H9 (cell line): Measurements from ENCODE around the gene SYNGR4. TPM values are rescaled to one million over a fixed set of nuclear protein-coding genes. Genes with fewer than 3 reads are reported as not detected.

Experiments
- DNase-seq: peaks from one replicate; pipeline ENCODE4 v3.0.0-alpha.2; 2017
- H2AFZ ChIP-seq: one replicate; pipeline ENCODE4 v1.6.1; 2013; ENCODE audit warnings: mild to moderate bottlenecking, low read length, control low read depth, moderate library complexity
- H2AK5ac ChIP-seq: 2 replicates; pipeline ENCODE4 v1.6.1; 2013; ENCODE audit warnings: low read length, control low read depth, mixed read lengths; ENCODE audit not compliant: insufficient read length
- H2BK120ac ChIP-seq: one replicate; pipeline ENCODE4 v1.6.1; 2013; ENCODE audit warnings: low read depth, mild to moderate bottlenecking, low read length, control low read depth, inconsistent platforms; ENCODE audit not compliant: poor library complexity, severe bottlenecking
- H2BK12ac ChIP-seq: 2 replicates; pipeline ENCODE4 v1.6.1; 2013; ENCODE audit warnings: low read length, control low read depth, mixed read lengths, low read depth; ENCODE audit not compliant: insufficient read length
- H2BK15ac ChIP-seq: 2 replicates; pipeline ENCODE4 v1.6.1; 2013; ENCODE audit warnings: low read depth, low read length, control low read depth
- H2BK20ac ChIP-seq: one replicate; pipeline ENCODE4 v1.6.1; 2013; ENCODE audit warnings: low read depth, mild to moderate bottlenecking, low read length, control low read depth, inconsistent platforms; ENCODE audit not compliant: poor library complexity, severe bottlenecking
- H2BK5ac ChIP-seq: 2 replicates; pipeline ENCODE4 v1.6.1; 2013; ENCODE audit warnings: low read length, control low read depth, mixed read lengths; ENCODE audit not compliant: insufficient read length
- H3K14ac ChIP-seq: 2 replicates; pipeline ENCODE4 v1.6.1; 2013; ENCODE audit warnings: low read length, control low read depth; ENCODE audit not compliant: insufficient read depth
- H3K18ac ChIP-seq: 2 replicates; pipeline ENCODE4 v1.6.1; 2013; ENCODE audit warnings: low read depth, mild to moderate bottlenecking, mixed read lengths, low read length, control low read depth; ENCODE audit not compliant: insufficient read length
- H3K23ac ChIP-seq: 2 replicates; pipeline ENCODE4 v1.6.1; 2013; ENCODE audit warnings: low read length, control low read depth, mixed read lengths, low read depth; ENCODE audit not compliant: insufficient read length
- H3K23me2 ChIP-seq: 2 replicates; pipeline ENCODE4 v1.6.1; 2013; ENCODE audit warnings: low read depth, mild to moderate bottlenecking, mixed read lengths, low read length, control low read depth; ENCODE audit not compliant: insufficient read length, poor library complexity, severe bottlenecking
- H3K27ac ChIP-seq: 2 replicates; pipeline ENCODE4 v1.5.1; 2013; ENCODE audit warnings: low read length, control low read depth, mixed read lengths, low read depth; ENCODE audit not compliant: insufficient read length
- H3K27me3 ChIP-seq: 2 replicates; pipeline ENCODE4 v1.6.1; 2013; ENCODE audit warnings: low read length, control low read depth, inconsistent platforms; ENCODE audit not compliant: insufficient read depth
- H3K4ac ChIP-seq: 2 replicates; pipeline ENCODE4 v1.6.1; 2013; ENCODE audit warnings: low read depth, mild to moderate bottlenecking, control low read depth, inconsistent platforms, low read length, moderate library complexity
- H3K4me1 ChIP-seq: 2 replicates; pipeline ENCODE4 v1.6.1; 2013; ENCODE audit warnings: low read length, control low read depth, inconsistent platforms; ENCODE audit not compliant: insufficient read depth
- H3K4me2 ChIP-seq: 2 replicates; pipeline ENCODE4 v1.6.1; 2013; ENCODE audit warnings: low read length, control low read depth, mixed read lengths; ENCODE audit not compliant: insufficient read length, insufficient read depth
- H3K56ac ChIP-seq: 2 replicates; pipeline ENCODE4 v1.6.1; 2013; ENCODE audit warnings: low read depth, mild to moderate bottlenecking, mixed read lengths, low read length, control low read depth; ENCODE audit not compliant: insufficient read length
- H3K79me1 ChIP-seq: 2 replicates; pipeline ENCODE4 v1.6.1; 2013; ENCODE audit warnings: low read depth, mild to moderate bottlenecking, moderate library complexity, low read length, control low read depth, inconsistent platforms; ENCODE audit not compliant: insufficient read depth, poor library complexity, severe bottlenecking
- H3K79me2 ChIP-seq: 2 replicates; pipeline ENCODE4 v1.6.1; 2013; ENCODE audit warnings: low read length, control low read depth, inconsistent platforms; ENCODE audit not compliant: insufficient read depth
- H3K9ac ChIP-seq: 2 replicates; pipeline ENCODE4 v1.6.1; 2013; ENCODE audit warnings: low read length, control low read depth, mixed read lengths; ENCODE audit not compliant: insufficient read length; ENCODE audit errors: extremely low read depth
- H3K9me3 ChIP-seq: one replicate; pipeline ENCODE4 v1.6.1; 2013; ENCODE audit warnings: low read depth, low read length, inconsistent platforms; ENCODE audit not compliant: control insufficient read depth
- H3T11ph ChIP-seq: one replicate; pipeline ENCODE4 v1.6.1; 2013; ENCODE audit warnings: mild to moderate bottlenecking, low read length, control low read depth, inconsistent platforms
- H4K20me1 ChIP-seq: one replicate; pipeline ENCODE4 v1.6.1; 2013; ENCODE audit not compliant: control insufficient read depth, insufficient read length, insufficient read depth
- H4K5ac ChIP-seq: 2 replicates; pipeline ENCODE4 v1.6.1; 2013; ENCODE audit warnings: low read depth, mild to moderate bottlenecking, mixed read lengths, low read length, control low read depth; ENCODE audit not compliant: insufficient read length
- H4K8ac ChIP-seq: replicated peaks from 2 replicates; pipeline ENCODE4 v1.6.1; 2013; ENCODE audit warnings: low read length, control low read depth, mixed read lengths, low read depth; ENCODE audit not compliant: insufficient read length
- H4K91ac ChIP-seq: 2 replicates; pipeline ENCODE4 v1.6.1; 2013; ENCODE audit warnings: low read depth, mild to moderate bottlenecking, moderate library complexity, mixed read lengths, low read length, control low read depth; ENCODE audit not compliant: insufficient read length
- H3K27ac Mint-ChIP-seq, 3 experiments: 2 replicates in 2 of 3; 3 replicates in 1 of 3; pipeline ENCODE4 v1.8.0; 2020 to 2021; ENCODE audit warnings: mixed read lengths in 3 of 3, mild to moderate bottlenecking in 1 of 3, moderate library complexity in 1 of 3
- H3K27me3 Mint-ChIP-seq: 2 replicates; pipeline ENCODE4 v1.8.0; 2021; ENCODE audit warnings: low read depth, mild to moderate bottlenecking, moderate library complexity, mixed read lengths
- H3K36me3 Mint-ChIP-seq, 3 experiments: 2 replicates in 2 of 3; 3 replicates in 1 of 3; pipeline ENCODE4 v1.8.0; 2020 to 2021; ENCODE audit warnings: low read depth in 3 of 3, mixed read lengths in 3 of 3; ENCODE audit not compliant: insufficient read depth in 1 of 3
- H3K4me1 Mint-ChIP-seq, 2 experiments: 2 replicates each; pipeline ENCODE4 v1.8.0; 2020; ENCODE audit warnings: mixed read lengths in 2 of 2
- H3K4me3 Mint-ChIP-seq, 2 experiments: 2 replicates in 1 of 2; 3 replicates in 1 of 2; pipeline ENCODE4 v1.8.0; 2020 to 2021; ENCODE audit warnings: mild to moderate bottlenecking in 2 of 2, mixed read lengths in 2 of 2, moderate library complexity in 1 of 2
- H3K9me3 Mint-ChIP-seq, 2 experiments: 2 replicates in 1 of 2; 3 replicates in 1 of 2; pipeline ENCODE4 v1.8.0; 2020; ENCODE audit warnings: mild to moderate bottlenecking in 2 of 2, mixed read lengths in 2 of 2, moderate library complexity in 1 of 2
- WGBS: extraction: QIAGEN DNeasy Blood & Tissue Kit; methylation state at CpG from one replicate; pipeline ENCODE4 v1.1.7; 2013; ENCODE audit warnings: missing lambda C conversion rate, low lambda C conversion rate, mixed read lengths; ENCODE audit not compliant: insufficient read length; ENCODE audit errors: extremely low coverage; 5-methylcytosine and 5-hydroxymethylcytosine counted together
- total RNA-seq: library from RNA; stranded (reverse); gene quantifications from 2 replicates; pipeline ENCODE4 v1.2.1, GENCODE V29; 2021
- TF ChIP-seq, protein P1 (sequence below): fragments of 200-600 bp; sonication (generic); conservative IDR thresholded peaks from 3 replicates; pipeline ENCODE4 v1.8.0; 2021; ENCODE audit warnings: antibody characterized with exemption, mild to moderate bottlenecking

Gene SYNGR4
- total RNA-seq, 1 experiment from 2014 or later: 0.31 TPM

DNA sequence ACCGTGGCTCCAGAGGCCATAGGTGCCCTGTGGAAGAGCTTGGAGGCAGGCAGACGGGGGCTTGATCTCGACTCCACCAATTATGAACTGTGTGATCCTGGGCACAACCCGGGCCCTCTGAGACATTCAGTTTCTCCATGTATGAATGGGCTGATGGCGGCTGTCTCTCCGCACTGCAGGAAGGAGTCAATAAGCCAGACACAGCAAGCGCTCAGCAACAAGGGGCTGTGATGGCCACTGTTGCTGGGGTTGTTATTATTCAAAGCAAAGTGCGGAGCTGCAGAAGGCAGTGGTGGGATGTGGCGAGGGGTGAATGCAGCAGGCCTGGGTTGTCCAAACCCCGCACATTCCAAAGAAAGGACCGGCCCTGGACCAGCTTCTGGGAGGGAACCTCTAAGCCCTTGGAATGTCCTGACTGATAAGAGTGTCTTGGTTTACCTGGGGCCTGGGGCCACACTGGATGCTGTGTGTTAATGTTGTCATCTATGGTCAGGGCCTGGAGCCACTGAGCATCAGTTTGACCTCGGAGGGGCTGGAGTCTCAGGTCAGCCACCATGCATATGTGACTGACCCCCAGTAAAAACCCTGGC, 8.7 kb upstream of the SYNGR4 start:
- H2AK5ac ChIP-seq: no peak overlapping the region
- H2BK12ac ChIP-seq: no peak overlapping the region
- H3K27me3 Mint-ChIP-seq: no peaks in the 10 kb centered on the region
- no peak overlapping the region for H4K91ac ChIP-seq
- H4K5ac ChIP-seq: no peak overlapping the region
- no peak overlapping the region for H3K4ac ChIP-seq
- H2AFZ ChIP-seq: no peak overlapping the region
- H3K79me2 ChIP-seq: no peaks in the 10 kb centered on the region
- peaks cover 0 to 18% (median 7%) of the 10 kb centered on the region in 3 experiments; a peak in 5 of 7 replicates for H3K36me3 Mint-ChIP-seq
- H3T11ph ChIP-seq: no peak overlapping the region
- no peak overlapping the region for H3K18ac ChIP-seq
- no peaks in the 10 kb centered on the region for H3K79me1 ChIP-seq
- no peaks in the 10 kb centered on the region for H3K9me3 Mint-ChIP-seq
- no peak overlapping the region for H2BK120ac ChIP-seq
- no peak overlapping the region for H3K14ac ChIP-seq
- no peak overlapping the region for H3K27ac ChIP-seq
- H4K8ac ChIP-seq: no peak overlapping the region
- H3K23ac ChIP-seq: no peak overlapping the region
- H3K9me3 ChIP-seq: no peaks in the 10 kb centered on the region
- no peak for DNase-seq
- H3K4me3 Mint-ChIP-seq: no peak overlapping the region
- H2BK20ac ChIP-seq: no peak overlapping the region
- H4K20me1 ChIP-seq: no peaks in the 10 kb centered on the region
- TF ChIP-seq, protein P1, sequence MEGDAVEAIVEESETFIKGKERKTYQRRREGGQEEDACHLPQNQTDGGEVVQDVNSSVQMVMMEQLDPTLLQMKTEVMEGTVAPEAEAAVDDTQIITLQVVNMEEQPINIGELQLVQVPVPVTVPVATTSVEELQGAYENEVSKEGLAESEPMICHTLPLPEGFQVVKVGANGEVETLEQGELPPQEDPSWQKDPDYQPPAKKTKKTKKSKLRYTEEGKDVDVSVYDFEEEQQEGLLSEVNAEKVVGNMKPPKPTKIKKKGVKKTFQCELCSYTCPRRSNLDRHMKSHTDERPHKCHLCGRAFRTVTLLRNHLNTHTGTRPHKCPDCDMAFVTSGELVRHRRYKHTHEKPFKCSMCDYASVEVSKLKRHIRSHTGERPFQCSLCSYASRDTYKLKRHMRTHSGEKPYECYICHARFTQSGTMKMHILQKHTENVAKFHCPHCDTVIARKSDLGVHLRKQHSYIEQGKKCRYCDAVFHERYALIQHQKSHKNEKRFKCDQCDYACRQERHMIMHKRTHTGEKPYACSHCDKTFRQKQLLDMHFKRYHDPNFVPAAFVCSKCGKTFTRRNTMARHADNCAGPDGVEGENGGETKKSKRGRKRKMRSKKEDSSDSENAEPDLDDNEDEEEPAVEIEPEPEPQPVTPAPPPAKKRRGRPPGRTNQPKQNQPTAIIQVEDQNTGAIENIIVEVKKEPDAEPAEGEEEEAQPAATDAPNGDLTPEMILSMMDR: no peak
- H3K9ac ChIP-seq: no peak overlapping the region
- no peaks in the 10 kb centered on the region for H3K23me2 ChIP-seq
- no peak overlapping the region for H3K56ac ChIP-seq
- H2BK5ac ChIP-seq: no peak overlapping the region
- no peak overlapping the region for H2BK15ac ChIP-seq
- H3K27ac Mint-ChIP-seq: peak overlapping the region in 1 of 3 experiments; percentile 55; a peak in 1 of 7 replicates
- H3K4me2 ChIP-seq: no peak overlapping the region
- peaks cover 5 to 12% of the 10 kb centered on the region in 2 experiments for H3K4me1 Mint-ChIP-seq
- WGBS: no CpG with 5 or more reads among the region's 12 CpGs
- H3K27me3 ChIP-seq: no peaks in the 10 kb centered on the region
- H3K4me1 ChIP-seq: no peaks in the 10 kb centered on the region
